ENCODE results near the gene ACVR1B. TPM values are rescaled to one million over a fixed set of nuclear protein-coding genes. Genes with fewer than 3 reads are reported as not detected.

ACVR1B gene
- total and polyA plus RNA-seq, 9 of the 15 experiments (the other 6 are each of a cell fraction or from before 2014, with no cell fraction given): 0.97 to 15.1 (median 6.8) TPM

GRCh38 chr12:51915951-51916350, 35.5 kb upstream of the ACVR1B start:
- FAIRE-seq (no peak), DNase-seq (ENCODE audit: extremely low read depth in 1 of 4, low spot score in 3 of 4) (no peak), ATAC-seq (no peak)
- no TSS peak for BruUV-seq (replicated peaks)
- POLR2A ChIA-PET: interaction anchor here (0.7 to 1.3 kb wide), 3 partner anchors 10 to 1259 kb away, joined by 3 read pairs; no protein-coding TSS in a partner anchor
- Histone ChIP-seq H3K4me1 (replicated peaks in 1 of 2; ENCODE audit: control insufficient read depth in 2 of 2, insufficient read depth in 2 of 2, low read length in 2 of 2) (peaks cover 36 to 50% of the 10 kb centered on the region in 2 experiments), H3K27me3 (ENCODE audit: control insufficient read depth in 2 of 2, insufficient read depth in 2 of 2, low read length in 2 of 2) (no peaks in the 10 kb centered on the region; a peak in 1 of 5 replicates), H3K79me2 (ENCODE audit: control insufficient read depth, insufficient read depth, low read length) (no peaks in the 10 kb centered on the region), H3K4me2 (ENCODE audit: insufficient read depth, low read length) (peak overlapping the region; percentile 57; the same call in 1 of the 2 replicates), H3K9me3 (replicated peaks; ENCODE audit: control insufficient read depth, insufficient read depth, low read depth, low read length) (no peaks in the 10 kb centered on the region), H3K27ac (ENCODE audit: extremely low read depth, low read depth, low read length) (no peak overlapping the region), H2AFZ (ENCODE audit: low read depth, low read length) (no peak overlapping the region), H3K9me1 (ENCODE audit: control insufficient read depth, insufficient read depth, low read length) (no peaks in the 10 kb centered on the region), H3K9ac (ENCODE audit: insufficient read depth in 1 of 2, low read depth in 2 of 2, low read length in 2 of 2) (peak overlapping the region in 1 of 2 experiments; percentile 0; a peak in 1 of 4 replicates), H3K4me3 (no peak overlapping the region), H3K36me3 (ENCODE audit: control insufficient read depth, insufficient read depth, low read length) (no peaks in the 10 kb centered on the region), H4K20me1 (replicated peaks; ENCODE audit: control insufficient read depth, insufficient read depth, low read length) (peaks cover 10% of the 10 kb centered on the region)
- TF ChIP-seq CBFB (CRISPR knock-in tag; IDR thresholded peaks at IDR 0.05): 0 out of 2 replicates have a peak, but pooled peaks have one; percentile 59
- TF ChIP-seq ZNF311 (CRISPR knock-in tag; IDR thresholded peaks at IDR 0.05): no peak
- 67% methylated on average over 7 of the region's 11 CpGs for WGBS (ENCODE audit: insufficient coverage, low coverage, missing lambda C conversion rate)
- in situ Hi-C loops (cut with MboI): no loop called here
- CTCF ChIA-PET (ENCODE audit: low intra/inter-chr PET ratio): interaction anchor here (0.6 kb wide), 1 partner anchor 116 kb away, joined by 3 read pairs; no protein-coding TSS in a partner anchor
- intact Hi-C loops (cut with micrococcal nuclease): no loop called here

GRCh38 chr12:51917041-51917590, 34.4 kb upstream of the ACVR1B start:
- DNase-seq (ENCODE audit: extremely low read depth in 1 of 4, low spot score in 3 of 4) (no peak), ATAC-seq (no peak), FAIRE-seq (no peak)
- intact Hi-C loops (cut with micrococcal nuclease) (no loop called here), in situ Hi-C loops (cut with MboI) (no loop called here)
- no peak overlapping the region for H2AFZ ChIP-seq (ENCODE audit: low read depth, low read length)
- H3K9me3 ChIP-seq (replicated peaks; ENCODE audit: control insufficient read depth, insufficient read depth, low read depth, low read length): no peaks in the 10 kb centered on the region
- H3K79me2 ChIP-seq (ENCODE audit: control insufficient read depth, insufficient read depth, low read length): no peaks in the 10 kb centered on the region
- ChIA-PET CTCF (ENCODE audit: low intra/inter-chr PET ratio) (no interaction called here), POLR2A (interaction anchor here (1.0 to 2.1 kb wide), 2 partner anchors 12 to 16 kb away, joined by 3 to 9 read pairs; no protein-coding TSS in a partner anchor)
- BruUV-seq (replicated peaks): no TSS peak
- H4K20me1 ChIP-seq (replicated peaks; ENCODE audit: control insufficient read depth, insufficient read depth, low read length): peaks cover 10% of the 10 kb centered on the region
- H3K4me1 ChIP-seq (replicated peaks in 1 of 2; ENCODE audit: control insufficient read depth in 2 of 2, insufficient read depth in 2 of 2, low read length in 2 of 2): peaks cover 28 to 48% of the 10 kb centered on the region in 2 experiments
- no peak overlapping the region for H3K9ac ChIP-seq (ENCODE audit: insufficient read depth in 1 of 2, low read depth in 2 of 2, low read length in 2 of 2)
- no peak overlapping the region for H3K27ac ChIP-seq (ENCODE audit: extremely low read depth, low read depth, low read length)
- 51% methylated on average over 10 of the region's 10 CpGs for WGBS (ENCODE audit: insufficient coverage, low coverage, missing lambda C conversion rate)
- H3K9me1 ChIP-seq (ENCODE audit: control insufficient read depth, insufficient read depth, low read length): no peaks in the 10 kb centered on the region
- H3K4me3 ChIP-seq: no peak overlapping the region
- no peaks in the 10 kb centered on the region; a peak in 1 of 5 replicates for H3K27me3 ChIP-seq (ENCODE audit: control insufficient read depth in 2 of 2, insufficient read depth in 2 of 2, low read length in 2 of 2)
- no peaks in the 10 kb centered on the region for H3K36me3 ChIP-seq (ENCODE audit: control insufficient read depth, insufficient read depth, low read length)
- H3K4me2 ChIP-seq (ENCODE audit: insufficient read depth, low read length): no peak overlapping the region; the same call in 1 of the 2 replicates
- no peak for TF ChIP-seq POLR2G (IDR thresholded peaks at IDR 0.05; ENCODE audit: low read depth, low read length)
